Activated T-cell treated with anti-CD3 and anti-CD28 coated beads for 1 hour (primary cell): ENCODE data around the gene SOX8.

Source experiments
- DNase-seq: peaks from one replicate; pipeline ENCODE4 v3.0.0-alpha.2; 2020; ENCODE audit warnings: low read depth

Gene SOX8

DNA sequence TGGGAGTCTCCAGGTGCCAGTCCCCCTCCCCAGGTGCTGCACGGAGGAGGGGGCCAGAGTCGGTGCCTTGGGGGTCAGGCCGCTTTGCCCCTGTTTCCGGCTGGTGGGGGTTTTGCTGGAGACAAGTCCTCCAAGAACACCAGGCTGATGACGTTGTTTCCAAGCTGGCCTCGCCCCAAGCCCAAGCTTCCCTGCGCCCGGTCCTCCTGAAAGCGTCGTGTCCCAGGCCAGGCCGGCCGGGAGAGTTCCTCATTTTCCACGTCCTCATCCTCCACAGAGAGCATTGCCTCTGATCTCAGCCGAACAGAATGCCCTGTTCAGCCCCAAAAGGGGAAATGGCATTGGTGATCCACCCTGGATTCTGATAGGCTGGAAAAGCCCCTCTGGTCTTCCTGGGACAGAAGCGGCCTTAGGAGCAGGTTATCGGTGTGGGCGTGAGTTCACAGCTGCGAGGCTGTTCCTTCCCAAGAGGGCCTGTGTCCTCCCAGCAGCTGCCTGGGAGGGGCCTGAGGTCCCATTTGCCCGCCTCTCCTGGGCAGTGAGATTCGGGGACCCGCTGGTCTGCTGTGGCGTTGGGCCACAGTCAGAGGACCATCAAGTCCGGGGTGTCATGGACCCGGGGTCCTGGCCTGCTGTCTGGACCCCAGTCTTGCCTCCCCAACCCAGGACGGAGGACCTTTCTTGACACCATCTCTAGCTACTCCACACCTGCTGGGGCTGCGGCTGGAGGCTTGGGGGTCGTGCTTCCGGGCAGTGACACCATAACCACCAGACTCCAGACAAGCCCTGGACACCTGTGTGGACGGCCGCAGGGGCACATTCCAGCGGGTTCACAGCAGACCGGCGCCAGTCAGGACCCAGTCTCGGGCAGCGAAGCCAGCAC is 7.1 kb downstream of the SOX8 start:
- DNase-seq = no peak

- DNase-seq = no peak
Measured at GRCh38 chr16:989354-989814, 7.8 kb downstream of the SOX8 start.

- no peak for DNase-seq
Measured at GRCh38 chr16:990516-991291, 9.1 kb downstream of the SOX8 start.

DNA sequence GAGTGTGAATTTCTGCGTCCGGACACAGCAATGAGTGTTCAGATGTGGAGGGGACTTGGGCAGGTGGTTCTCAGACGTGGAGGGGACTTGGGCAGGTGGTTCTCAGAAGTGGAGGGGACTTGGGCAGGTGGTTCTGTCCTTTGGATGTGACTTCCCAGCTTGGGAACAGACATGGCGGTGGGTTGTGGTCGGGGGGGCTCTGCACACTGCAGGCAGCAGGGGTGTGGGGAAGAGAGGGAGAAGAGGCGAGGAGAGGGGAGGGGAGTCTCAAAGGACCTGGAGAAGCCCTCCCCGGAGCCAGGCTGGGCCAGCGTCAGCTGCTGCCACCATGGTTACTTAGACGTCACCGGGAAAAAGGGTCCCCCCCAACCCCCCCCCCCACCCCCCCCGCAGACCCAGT is 9.8 kb downstream of the SOX8 start:
- DNase-seq = no peak

DNA sequence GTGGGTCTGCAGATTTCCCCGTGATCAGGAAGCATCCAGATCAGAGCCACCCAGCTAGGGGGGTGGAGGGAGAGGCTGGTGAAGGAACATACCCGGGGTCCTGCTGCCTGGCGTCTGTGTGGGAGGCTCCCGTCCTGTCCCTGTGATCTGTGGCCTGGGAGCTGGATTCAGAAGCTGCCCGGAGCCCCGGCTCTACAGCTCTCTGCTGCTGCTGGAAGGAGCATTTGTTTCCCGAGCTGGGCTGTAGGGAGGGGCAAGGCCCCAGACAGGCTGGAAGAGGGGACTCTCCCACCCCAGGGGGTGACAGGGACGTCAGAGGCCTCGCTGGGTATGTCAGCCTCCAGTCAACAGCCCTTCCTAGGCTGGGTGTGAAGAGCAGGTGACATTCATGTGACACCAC is 10.2 kb downstream of the SOX8 start:
- DNase-seq = no peak

GRCh38 chr16:993731-994130 is 12.2 kb downstream of the SOX8 start:
- DNase-seq = no peak

DNA sequence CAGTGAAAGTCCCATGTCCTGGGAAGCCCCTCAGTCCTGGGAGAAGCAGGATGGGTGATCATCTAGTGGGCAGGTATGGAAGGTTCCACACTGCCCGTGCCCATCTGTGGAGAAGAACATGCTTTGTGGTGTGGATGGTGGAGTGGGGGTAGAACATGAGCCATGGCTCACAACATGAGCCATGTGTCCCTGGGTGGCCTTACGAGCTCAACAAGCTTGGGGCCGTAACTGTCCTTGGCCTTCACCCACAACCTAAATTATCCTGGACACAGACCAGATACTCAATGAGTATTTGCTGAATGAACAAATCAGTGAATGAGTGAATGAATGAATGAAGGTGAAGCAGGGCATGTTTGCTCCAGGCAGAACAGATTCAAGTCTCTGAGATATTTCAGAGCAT is 13.5 kb downstream of the SOX8 start:
- DNase-seq = no peak

DNA sequence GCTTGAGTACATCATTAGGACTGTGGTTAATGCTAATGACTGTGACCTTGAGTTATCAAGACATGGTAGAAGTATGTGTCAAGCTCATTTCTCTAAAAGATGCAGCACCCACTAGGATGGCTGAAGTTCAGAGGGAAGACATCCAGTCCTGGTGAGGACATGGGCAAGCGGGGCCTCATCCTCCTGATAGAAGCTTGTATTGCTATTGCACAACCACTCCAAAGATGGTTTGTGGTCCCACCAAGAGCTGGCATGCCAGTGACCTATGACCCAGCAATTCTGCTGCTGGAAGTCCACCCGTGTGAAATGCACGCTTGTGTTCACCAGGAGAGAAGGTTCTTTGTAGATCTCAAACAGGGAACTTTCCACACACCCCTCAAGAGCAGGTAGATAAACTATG is 14.2 kb downstream of the SOX8 start:
- no peak for DNase-seq

DNA sequence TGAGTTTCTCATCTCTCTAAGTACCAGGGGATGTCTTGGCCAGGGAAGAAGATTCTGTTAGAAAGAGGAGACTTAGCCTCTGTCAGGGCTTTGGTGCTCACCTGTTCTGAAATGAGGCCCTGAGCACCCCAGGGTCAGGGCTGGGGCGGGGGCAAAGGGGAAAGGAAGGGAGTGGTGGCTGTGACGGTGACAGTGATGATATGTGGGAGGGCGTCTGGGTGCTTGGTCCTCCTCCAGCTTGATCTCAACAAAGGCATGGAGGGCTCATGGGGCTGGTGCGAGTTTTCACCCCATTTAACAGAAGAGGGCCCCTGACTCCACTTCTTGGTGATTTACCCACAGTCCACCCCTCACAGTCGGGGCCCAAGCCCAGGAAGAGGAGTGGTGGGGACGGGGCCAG is 15.1 kb downstream of the SOX8 start:
- no peak for DNase-seq

DNA sequence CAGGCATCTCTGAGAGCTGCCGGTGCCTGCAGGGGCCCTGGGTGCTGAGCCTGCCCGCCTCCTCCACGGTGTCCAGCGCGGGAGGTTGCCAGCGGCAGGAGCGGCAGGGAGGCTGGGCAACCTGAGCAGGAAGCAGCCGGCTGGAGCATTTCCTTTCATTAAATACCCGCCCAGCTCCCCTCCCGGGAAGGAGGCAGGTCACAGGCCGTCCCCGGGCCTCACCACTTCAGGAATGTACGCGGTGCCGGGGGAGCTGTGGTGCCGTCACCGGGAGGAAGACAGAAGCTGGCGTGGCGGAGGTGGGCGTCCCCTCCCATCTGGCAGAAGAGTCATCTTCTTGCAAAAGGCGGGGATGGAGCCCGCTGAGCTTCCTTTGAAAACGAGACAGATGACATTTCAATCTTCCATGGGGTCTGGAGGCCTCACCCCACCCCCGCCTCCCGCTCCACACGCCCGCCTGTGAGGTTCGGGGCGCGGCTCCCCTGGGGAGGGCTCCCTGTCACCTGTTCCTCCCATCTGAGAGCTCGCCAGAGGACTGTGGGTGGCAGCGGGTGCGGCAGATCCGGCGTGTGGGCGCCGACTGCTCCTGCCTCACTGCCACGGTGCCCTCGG is 16.0 kb downstream of the SOX8 start:
- DNase-seq = peak; percentile 53

DNA sequence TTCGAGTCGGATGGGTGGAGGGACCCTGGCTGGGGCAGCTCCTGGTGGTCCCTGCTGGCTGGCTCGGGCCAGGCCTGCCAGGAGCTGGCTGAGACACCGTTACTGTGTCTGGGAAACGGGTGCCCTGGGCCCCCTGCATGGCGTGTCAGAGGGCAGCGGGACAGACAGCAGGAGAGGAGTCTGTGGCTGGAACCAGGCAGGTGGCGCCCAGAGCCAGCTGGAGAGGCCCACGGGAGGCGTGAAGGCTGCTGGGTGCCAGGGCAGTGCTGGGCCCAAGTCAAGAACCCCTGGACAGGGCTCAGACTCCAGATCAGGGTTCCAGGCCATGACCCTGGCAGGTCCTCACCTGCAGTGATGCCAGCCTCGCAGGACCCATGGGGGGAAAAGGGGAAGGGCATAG is 16.6 kb downstream of the SOX8 start:
- DNase-seq = no peak

DNA sequence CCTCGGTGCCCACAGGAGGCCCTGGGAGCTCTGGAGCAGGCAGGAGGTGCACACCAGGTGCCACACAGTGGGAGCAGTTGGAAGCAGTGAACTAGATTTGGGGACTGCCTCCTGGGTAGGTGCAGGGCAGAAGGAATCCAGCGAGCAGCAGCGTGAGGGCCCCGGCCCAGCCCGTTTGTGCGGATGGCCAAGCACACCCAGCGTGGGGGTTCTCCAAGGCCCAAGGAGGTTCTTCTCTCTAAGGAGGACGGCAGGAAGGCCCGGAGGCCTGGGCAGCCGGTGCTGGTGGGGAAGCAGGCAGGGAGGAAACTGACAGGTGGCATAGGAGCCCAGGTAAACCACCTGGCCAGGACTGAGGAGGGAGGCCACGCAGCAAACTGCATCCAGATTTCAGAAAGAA is 17.0 kb downstream of the SOX8 start:
- DNase-seq = no peak

DNA sequence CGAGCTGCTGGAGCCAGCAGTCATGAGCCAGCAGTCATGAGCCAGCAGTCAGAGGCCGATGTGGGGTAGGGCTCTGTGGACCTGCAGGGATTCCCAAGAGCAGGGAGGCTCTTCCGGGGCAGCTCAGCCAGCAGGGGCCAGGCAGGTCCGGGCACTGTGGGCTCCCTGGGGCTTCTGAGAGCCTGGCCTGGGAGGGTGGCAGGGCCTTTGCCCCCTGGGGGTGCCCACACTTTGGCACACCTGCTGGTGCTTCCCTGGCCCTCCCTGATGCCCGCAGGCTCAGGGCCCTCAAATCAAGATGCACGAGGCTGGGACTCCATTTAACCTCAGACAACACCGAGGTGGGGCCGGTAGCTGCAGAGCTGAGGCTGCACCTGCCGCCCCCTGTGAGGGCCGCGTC is 18.1 kb downstream of the SOX8 start:
- DNase-seq = no peak

DNA sequence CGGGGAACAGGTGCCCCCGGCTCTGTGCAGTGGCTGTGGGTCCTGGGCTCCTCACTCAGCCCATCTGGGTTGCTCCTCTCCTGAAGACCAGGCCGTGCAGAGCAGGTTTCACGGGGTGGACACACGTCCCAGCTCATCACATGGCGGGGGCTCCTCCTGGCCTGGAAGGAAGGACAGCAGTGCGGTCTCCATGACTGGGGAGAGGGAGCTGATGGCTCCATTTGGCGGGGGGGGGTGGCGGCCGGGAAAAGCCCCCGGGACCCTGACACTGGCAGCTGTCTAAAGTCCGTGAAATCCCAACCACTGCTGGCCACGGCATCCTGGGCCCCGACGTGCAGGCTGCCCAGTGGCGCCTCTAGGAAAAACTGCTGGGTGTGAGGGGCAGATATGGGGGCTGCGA is 19.0 kb downstream of the SOX8 start:
- DNase-seq = no peak

- DNase-seq = no peak
Measured at GRCh38 chr16:1001096-1001495, 19.5 kb downstream of the SOX8 start.

- peak; percentile 58 for DNase-seq
Measured at GRCh38 chr16:1002399-1003166, 21.0 kb downstream of the SOX8 start.

DNA sequence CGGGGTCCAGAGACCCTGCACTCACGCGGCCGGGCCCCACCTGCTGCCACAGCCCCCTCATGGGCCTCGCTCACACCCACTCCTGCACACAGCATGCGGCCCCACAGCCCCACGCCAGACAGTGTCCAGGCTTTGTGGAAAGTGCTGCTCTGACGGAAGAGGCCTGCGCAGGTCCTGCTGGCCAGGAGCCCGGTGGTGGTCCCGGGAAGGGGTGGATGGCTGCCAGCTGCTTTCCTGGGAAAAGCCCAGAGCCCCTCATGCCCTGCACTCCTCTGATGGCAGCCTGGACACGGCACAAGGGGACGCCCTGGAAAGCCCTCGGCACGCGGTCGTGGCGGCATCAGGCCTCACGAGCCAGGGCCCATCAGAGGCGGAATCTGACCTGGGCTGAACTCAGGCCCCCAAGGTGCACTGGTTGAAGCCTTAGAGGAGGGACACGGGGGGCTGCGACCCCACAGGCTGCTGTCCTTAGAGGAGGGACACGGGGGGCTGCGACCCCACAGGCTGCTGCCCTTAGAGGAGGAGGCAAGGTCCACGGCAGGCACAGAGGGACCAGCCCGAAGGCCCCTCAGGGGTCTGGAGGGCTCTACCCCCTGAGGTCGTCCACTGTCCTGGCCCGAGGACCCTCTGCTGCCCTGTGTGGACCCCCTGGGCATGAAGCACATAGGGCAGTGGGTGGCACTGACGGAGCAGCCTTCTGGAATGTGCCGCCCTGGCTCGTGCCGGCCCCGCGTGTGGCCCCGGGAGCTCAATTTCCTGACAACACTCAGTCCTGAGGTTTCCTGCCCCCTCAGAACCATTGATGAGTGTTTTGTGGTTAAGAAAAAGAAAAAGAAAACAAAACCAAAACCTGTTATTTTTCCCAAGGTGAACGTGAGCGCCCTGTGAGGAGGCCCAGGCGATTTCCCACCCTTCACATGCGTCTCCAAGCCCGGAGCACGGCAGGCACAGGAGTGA is 22.1 kb downstream of the SOX8 start:
- no peak for DNase-seq

DNA sequence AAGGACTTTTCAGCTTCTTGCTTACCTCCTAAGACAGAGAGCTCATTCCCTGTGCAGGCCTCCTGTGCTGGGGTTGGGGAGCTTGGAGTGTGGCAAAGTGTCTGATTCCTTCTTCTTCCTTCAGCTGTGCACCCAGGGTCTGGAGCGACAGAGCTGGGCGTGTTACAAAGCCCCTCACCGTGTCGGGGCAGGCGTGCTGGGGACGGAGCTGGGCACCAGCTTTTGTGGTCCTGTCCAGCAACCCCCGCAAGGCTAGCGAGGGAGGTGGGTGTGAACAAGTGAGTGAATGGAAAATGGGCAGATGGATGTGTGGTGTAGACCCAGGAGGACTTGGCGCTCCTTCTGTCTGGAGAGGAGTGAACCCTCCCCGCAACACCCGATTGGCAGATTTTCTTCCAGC is 23.7 kb downstream of the SOX8 start:
- DNase-seq = no peak

GRCh38 chr16:1006781-1007180 is 25.2 kb downstream of the SOX8 start:
- no peak for DNase-seq

DNA sequence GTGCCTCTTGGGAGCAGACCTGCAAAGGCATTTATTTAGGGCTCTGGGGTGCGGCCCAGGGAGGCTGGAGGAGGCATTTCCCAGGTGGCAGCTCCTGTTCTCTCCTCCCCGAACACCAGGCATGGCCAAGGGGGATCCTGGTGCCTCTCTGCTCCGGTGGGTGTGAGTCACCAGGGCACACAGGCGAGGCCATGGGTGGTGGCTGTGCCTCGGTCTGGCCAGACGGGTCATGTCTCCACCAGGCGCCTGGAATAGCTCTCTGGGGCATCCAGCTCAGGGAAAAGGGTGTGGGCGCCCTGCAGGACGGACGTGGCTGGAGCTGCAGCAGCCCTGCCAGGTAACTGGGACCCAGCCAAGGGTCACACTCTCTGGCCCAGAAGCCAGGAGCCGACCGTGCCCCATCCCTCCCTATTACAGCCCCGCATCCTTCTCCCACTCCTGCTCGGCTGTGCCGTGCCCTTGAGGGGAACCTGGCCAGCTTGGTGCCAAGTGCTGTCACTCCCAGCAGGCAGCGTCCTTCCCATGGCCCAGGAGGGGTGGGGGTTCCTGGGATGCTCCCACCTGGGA is 25.8 kb downstream of the SOX8 start:
- no peak for DNase-seq

GRCh38 chr16:1008085-1008484 is 26.5 kb downstream of the SOX8 start:
- no peak for DNase-seq
